GM12872 (cell line): ENCODE data around the gene GPRIN2.
"Not testable (repeated sequence)": the region's sequence is repeated elsewhere in the genome, so short reads cannot be mapped to it uniquely, and the experiment has no call there.

ENCODE experiments used
- TF ChIP-seq, protein P1 (sequence below): IDR thresholded peaks from 3 replicates; pipeline ENCODE4 v1.5.1; 2011; ENCODE audit warnings: low read depth, mild to moderate bottlenecking, low read length, moderate library complexity; ENCODE audit not compliant: insufficient read depth

Gene GPRIN2

DNA sequence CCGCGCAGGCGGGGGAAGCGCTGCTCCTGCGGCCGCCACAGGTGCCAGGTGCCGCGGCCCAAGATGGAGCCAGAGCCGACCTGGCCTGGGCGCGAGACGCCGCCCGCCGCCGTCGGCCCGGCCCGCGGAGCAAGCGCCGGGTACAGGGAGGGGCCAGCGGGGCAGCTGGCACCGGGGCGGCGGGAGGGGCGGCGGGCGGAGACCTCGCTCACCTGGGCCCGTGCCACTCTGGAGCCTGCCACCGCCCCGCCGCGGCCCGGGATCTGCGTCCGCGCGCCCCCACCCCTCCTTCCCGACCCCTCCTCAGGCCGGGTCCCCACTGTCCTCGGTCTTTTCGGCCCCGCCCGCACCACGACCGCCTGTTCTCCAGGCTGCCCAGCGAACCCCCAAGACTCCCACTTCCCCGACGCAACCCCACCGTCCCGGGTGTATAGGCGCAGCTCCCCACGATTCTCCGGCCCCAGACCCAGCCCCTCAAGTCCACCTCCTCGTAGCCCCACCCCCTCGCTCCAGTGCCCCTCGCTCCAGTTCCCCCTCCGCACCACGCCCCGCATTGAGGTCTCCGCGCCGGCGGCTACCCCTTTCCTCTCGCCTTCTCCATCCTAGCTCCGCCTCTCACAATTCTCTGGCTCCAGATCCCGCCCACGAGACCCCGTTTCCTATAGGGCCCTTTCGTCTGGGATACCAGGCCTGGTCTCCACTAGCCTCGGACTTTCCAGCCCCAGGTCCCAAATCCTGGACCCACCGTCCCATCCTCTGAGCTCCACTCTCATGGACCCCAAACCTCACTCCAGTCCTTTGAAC, at the start of gene GPRIN2:
Gene GPRIN2, minus strand, starts transcription at position 144 of the 804 bp plus-strand sequence. CDS start 5,922 bp downstream, outside the sequence.
- TF ChIP-seq, protein P1, sequence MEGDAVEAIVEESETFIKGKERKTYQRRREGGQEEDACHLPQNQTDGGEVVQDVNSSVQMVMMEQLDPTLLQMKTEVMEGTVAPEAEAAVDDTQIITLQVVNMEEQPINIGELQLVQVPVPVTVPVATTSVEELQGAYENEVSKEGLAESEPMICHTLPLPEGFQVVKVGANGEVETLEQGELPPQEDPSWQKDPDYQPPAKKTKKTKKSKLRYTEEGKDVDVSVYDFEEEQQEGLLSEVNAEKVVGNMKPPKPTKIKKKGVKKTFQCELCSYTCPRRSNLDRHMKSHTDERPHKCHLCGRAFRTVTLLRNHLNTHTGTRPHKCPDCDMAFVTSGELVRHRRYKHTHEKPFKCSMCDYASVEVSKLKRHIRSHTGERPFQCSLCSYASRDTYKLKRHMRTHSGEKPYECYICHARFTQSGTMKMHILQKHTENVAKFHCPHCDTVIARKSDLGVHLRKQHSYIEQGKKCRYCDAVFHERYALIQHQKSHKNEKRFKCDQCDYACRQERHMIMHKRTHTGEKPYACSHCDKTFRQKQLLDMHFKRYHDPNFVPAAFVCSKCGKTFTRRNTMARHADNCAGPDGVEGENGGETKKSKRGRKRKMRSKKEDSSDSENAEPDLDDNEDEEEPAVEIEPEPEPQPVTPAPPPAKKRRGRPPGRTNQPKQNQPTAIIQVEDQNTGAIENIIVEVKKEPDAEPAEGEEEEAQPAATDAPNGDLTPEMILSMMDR = no peak

DNA sequence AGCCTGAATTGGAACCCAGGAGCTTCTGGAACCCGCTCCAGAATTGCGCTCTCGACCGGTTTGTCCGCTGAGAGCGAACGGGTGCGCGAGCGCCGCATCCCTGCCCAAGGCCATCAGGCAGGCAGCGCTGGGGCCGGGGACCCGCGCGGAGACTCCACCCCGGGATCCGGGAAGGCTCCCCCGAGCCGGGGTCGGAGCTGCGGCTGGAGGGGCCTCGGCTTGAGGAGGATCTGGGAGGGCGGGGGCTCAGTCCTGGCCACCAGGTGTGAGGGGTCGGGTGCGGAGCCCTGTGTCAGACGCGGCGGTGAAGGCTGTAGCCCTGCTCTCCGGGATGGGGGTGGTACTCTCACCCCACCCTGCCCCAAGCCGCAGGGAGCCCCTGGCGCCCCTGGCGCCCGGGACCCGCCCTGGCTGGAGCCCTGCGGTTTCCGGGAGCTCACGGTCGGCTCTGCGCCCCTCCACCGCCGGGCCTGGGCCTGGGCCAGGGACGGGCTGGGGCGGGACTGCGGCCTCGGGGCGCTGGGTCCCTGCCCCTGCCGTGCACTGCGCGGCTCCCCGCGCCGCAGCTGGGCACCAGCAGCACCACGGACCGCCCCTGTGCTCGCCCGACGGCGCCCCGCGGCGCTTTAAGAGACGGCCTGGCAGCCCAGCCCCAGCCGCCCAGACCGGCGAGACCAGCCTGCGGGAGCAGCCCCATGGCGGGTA, 22.2 kb upstream of the GPRIN2 start, which contains the start of gene SYT15:
Gene SYT15, plus strand, starts transcription at position 655 of the 705 bp plus-strand sequence. Its CDS starts 41 bp downstream, at position 696.
- TF ChIP-seq, protein P1 = not testable (repeated sequence)

DNA sequence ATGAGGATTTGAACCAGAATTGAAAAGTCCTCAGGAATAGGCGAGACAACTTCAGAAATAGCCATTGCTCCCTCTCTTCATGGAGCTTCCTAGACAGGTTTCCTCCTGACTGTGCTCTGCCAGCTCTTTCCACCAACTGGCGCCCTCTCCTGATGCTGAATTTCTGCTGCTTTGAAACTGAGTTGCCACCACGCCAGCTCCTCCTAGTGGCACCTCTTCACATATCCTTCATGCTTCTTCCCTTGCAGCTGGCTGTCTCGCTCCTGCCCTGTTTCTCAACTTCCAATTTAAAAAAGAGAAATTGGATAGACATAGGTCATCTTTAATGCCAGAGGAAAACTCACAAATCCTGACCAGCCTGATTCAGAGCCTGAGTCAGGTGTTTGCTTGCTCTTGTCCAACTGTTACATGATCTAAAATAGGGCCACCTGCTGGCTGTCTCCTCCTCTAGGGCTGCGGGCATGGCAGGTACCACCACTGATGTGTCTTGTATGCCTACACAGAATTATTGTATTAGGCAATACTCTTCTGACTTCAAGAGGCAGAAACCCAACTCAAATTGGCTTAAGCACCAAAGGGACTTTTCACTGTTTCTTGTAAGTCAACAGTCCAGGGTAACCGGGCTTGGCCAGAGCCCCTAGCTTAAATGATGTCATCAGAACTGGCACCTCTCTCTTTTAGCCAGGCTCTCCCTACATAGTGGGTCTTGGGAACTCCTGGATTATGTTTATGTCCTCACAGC, 9.3 kb upstream of the GPRIN2 start:
- TF ChIP-seq, protein P1 = peak; percentile 73

DNA sequence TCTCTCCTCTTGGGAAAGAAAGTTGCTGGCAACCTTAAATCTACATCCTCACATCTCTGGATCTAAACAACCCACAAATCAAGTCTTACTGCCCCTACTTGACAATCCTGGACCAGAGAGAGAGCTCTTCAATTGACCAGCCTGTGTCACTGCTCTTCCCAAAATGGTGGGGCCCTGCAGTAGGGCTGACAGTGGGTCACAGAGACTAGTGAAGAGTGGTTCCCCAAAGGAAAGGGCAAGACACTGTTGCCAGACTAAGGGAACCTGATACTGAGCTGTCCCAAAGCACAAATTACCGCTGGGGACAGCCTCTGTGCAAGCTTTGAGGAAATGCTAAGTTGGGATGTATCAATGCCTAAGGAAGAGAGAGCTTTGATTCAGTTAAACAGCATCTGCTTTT, 4.5 kb upstream of the GPRIN2 start:
- TF ChIP-seq, protein P1 = no peak

DNA sequence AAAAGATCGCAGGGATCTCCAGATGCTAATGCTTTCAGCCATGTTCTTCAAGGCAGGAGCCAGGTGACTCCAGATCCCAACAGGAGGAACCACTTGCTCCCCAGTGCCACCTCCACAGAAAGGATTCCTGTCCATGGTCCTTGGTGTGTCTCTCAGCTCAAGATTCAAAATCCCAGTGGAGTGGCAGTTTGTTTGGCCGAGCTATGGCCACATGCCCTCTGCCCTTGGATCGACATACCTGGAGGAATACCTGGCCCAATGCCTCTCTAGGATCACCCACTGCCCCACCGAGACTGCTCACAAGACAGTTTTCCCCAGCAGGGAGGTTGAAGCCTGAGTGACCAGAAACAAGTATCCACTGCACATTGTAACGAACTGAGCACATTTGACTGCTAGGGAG, 3.9 kb upstream of the GPRIN2 start:
- TF ChIP-seq, protein P1 = no peak

DNA sequence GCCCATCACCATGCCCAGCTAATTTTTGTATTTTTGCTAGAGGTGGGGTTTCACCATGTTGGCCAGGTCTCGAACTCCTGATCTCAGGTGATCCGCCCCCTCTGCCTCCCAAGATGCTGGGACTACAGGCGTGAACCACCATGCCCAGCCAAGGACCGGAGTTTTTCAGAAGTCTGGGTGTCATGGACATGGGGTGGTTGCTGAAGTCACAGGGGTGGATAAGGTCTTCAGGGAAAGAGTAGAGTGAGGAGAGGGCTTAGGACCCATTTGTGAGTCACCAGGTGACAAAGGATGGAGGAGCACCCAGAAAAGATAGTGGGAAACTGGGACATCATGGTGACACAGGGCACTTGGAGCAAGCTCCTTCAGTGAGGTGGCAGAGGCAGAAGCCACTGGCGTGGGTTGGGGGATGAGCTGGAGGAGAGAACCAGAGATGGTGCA, 2.8 kb upstream of the GPRIN2 start:
- TF ChIP-seq, protein P1 = no peak
